Loucy (cell line): ENCODE measurements around the gene IWS1.
"Not testable (repeated sequence)": the region's sequence is repeated elsewhere in the genome, so short reads cannot be mapped to it uniquely, and the experiment has no call there.

ENCODE experiments used
- H2AFZ ChIP-seq: fragments of 200-600 bp; sonication (generic); 2 replicates; pipeline ENCODE4 v1.6.0; 2016; ENCODE audit warnings: antibody characterized with exemption, mild to moderate bottlenecking, low read length, moderate library complexity
- H3F3A ChIP-seq: fragments of 200-600 bp; 2 replicates; pipeline ENCODE4 v1.6.0; 2016; ENCODE audit warnings: antibody characterized with exemption, low read depth, mild to moderate bottlenecking
- H3K27me3 ChIP-seq: fragments of 200-600 bp; sonication (generic); 2 replicates; pipeline ENCODE4 v1.6.1; 2014; ENCODE audit warnings: low read length, mild to moderate bottlenecking; ENCODE audit not compliant: insufficient read depth, poor library complexity, severe bottlenecking
- H3K36me3 ChIP-seq: fragments of 200-600 bp; sonication (generic); 2 replicates; pipeline ENCODE4 v1.6.1; 2016; ENCODE audit warnings: low read length; ENCODE audit not compliant: insufficient read depth
- H3K4me1 ChIP-seq: fragments of 200-600 bp; sonication (generic); 2 replicates; pipeline ENCODE4 v1.5.1; 2014; ENCODE audit warnings: low read length, mild to moderate bottlenecking; ENCODE audit not compliant: insufficient read depth, poor library complexity, severe bottlenecking
- H3K4me2 ChIP-seq: fragments of 200-600 bp; sonication (generic); 2 replicates; pipeline ENCODE4 v1.6.0; 2014; ENCODE audit warnings: antibody characterized with exemption, low read length, low read depth, mild to moderate bottlenecking; ENCODE audit not compliant: poor library complexity, severe bottlenecking
- H3K4me3 ChIP-seq: fragments of 200-600 bp; sonication (generic); 2 replicates; pipeline ENCODE4 v1.5.1; 2014; ENCODE audit warnings: low read length, mild to moderate bottlenecking, mixed read lengths; ENCODE audit not compliant: poor library complexity, severe bottlenecking
- H3K79me2 ChIP-seq: fragments of 200-600 bp; sonication (generic); 2 replicates; pipeline ENCODE4 v1.6.1; 2014; ENCODE audit warnings: low read length; ENCODE audit not compliant: insufficient read depth
- H3K9ac ChIP-seq: fragments of 200-600 bp; sonication (generic); 2 replicates; pipeline ENCODE4 v1.6.0; 2014; ENCODE audit warnings: mild to moderate bottlenecking, low read depth, low read length, moderate library complexity; ENCODE audit not compliant: poor library complexity, severe bottlenecking
- H3K9me2 ChIP-seq: fragments of 200-600 bp; sonication (generic); replicated peaks from 2 replicates; pipeline ENCODE4 v1.6.1; 2016; ENCODE audit warnings: low read depth, low read length, mixed read lengths
- H3K9me3 ChIP-seq: fragments of 200-600 bp; sonication (generic); 2 replicates; pipeline ENCODE4 v1.6.1; 2014; ENCODE audit warnings: mild to moderate bottlenecking, antibody characterized with exemption, low read length, low read depth; ENCODE audit not compliant: insufficient read depth
- H4K20me1 ChIP-seq: fragments of 200-600 bp; sonication (generic); 2 replicates; pipeline ENCODE4 v1.6.0; 2014; ENCODE audit warnings: antibody characterized with exemption, low read length, mild to moderate bottlenecking; ENCODE audit not compliant: insufficient read depth, poor library complexity, severe bottlenecking
- CTCF ChIP-seq: fragments of 200-600 bp; sonication (generic); conservative IDR thresholded peaks from 2 replicates; pipeline ENCODE4 v1.5.1; 2014; ENCODE audit warnings: mild to moderate bottlenecking, antibody characterized with exemption, low read length
- EZH2phosphoT487 ChIP-seq: fragments of 200-600 bp; IDR thresholded peaks from 2 replicates; pipeline ENCODE4 v1.6.1; 2018; ENCODE audit warnings: antibody characterized with exemption, mild to moderate bottlenecking, moderate library complexity, borderline replicate concordance

Gene IWS1

GRCh38 chr2:127453392-127454171 lies 72.7 kb downstream of the IWS1 start:
- TF ChIP-seq CTCF, result peak; percentile 63
- TF ChIP-seq EZH2phosphoT487, result no peak
- Histone ChIP-seq H3K36me3 (no peaks in the 10 kb centered on the region), H3K27me3 (no peaks in the 10 kb centered on the region), H3K9ac (no peak overlapping the region), H4K20me1 (no peaks in the 10 kb centered on the region), H3K9me3 (no peaks in the 10 kb centered on the region), H3F3A (no peaks in the 10 kb centered on the region), H3K4me1 (no peaks in the 10 kb centered on the region), H3K4me3 (no peak overlapping the region), H3K79me2 (no peaks in the 10 kb centered on the region), H3K9me2 (no peaks in the 10 kb centered on the region), H3K4me2 (no peak overlapping the region), H2AFZ (no peak overlapping the region)

GRCh38 chr2:127453013-127453391 lies 73.3 kb downstream of the IWS1 start:
- H3F3A ChIP-seq, result no peaks in the 10 kb centered on the region
- no peak overlapping the region for H3K4me3 ChIP-seq
- no peaks in the 10 kb centered on the region for H4K20me1 ChIP-seq
- no peak overlapping the region for H3K4me2 ChIP-seq
- no peaks in the 10 kb centered on the region for H3K36me3 ChIP-seq
- no peaks in the 10 kb centered on the region for H3K27me3 ChIP-seq
- no peaks in the 10 kb centered on the region for H3K9me3 ChIP-seq
- H3K79me2 ChIP-seq, result no peaks in the 10 kb centered on the region
- H2AFZ ChIP-seq, result no peak overlapping the region
- H3K9me2 ChIP-seq, result no peaks in the 10 kb centered on the region
- H3K9ac ChIP-seq, result no peak overlapping the region
- no peaks in the 10 kb centered on the region for H3K4me1 ChIP-seq
- TF ChIP-seq CTCF, result no peak
- TF ChIP-seq EZH2phosphoT487, result no peak

- H3F3A ChIP-seq, H3K4me1 ChIP-seq, H3K4me2 ChIP-seq, H3K9ac ChIP-seq, H3K4me3 ChIP-seq, H3K79me2 ChIP-seq, H4K20me1 ChIP-seq, H3K36me3 ChIP-seq, H3K9me2 ChIP-seq, H3K27me3 ChIP-seq, H3K9me3 ChIP-seq, H2AFZ ChIP-seq: not testable (repeated sequence)
Measured at GRCh38 chr2:127452423-127452822, 73.9 kb downstream of the IWS1 start.

- no peak overlapping the region for H3K4me2 ChIP-seq
- H3K9ac ChIP-seq, result no peak overlapping the region
Measured at GRCh38 chr2:127451981-127452380, 74.3 kb downstream of the IWS1 start.

More at GRCh38 chr2:127451981-127452380, 74.3 kb downstream of the IWS1 start:
- TF ChIP-seq EZH2phosphoT487 (no peak), CTCF (no peak)
- Histone ChIP-seq H3K4me1 (no peaks in the 10 kb centered on the region), H3K4me3 (no peak overlapping the region), H3F3A (no peaks in the 10 kb centered on the region), H2AFZ (no peak overlapping the region), H3K79me2 (no peaks in the 10 kb centered on the region), H3K27me3 (no peaks in the 10 kb centered on the region), H3K9me2 (no peaks in the 10 kb centered on the region), H3K9me3 (no peaks in the 10 kb centered on the region), H4K20me1 (no peaks in the 10 kb centered on the region), H3K36me3 (no peaks in the 10 kb centered on the region)
